Activated CD4-positive, alpha-beta T cell treated with anti-CD3 and anti-CD28 coated beads for 48 hours (primary cell): Measurements from ENCODE around the gene NSMCE3.
A peak's percentile ranks its signal among the peaks of the same experiment; 100 is the strongest.

Source experiments
- DNase-seq: peaks from one replicate; pipeline ENCODE4 v3.0.0-alpha.2; 2020

NSMCE3 gene

GRCh38 chr15:29269485-29270168 lies at the start of gene NSMCE3:
TSS of gene NSMCE3 (minus strand) at chr15:29269822. CDS start at chr15:29269705, 117 bp downstream.
- peak; percentile 93 for DNase-seq

- no peak for DNase-seq
Observed at GRCh38 chr15:29316422-29316821, 46.8 kb upstream of the NSMCE3 start.

GRCh38 chr15:29312387-29312786 lies 42.8 kb upstream of the NSMCE3 start:
- DNase-seq, result no peak

GRCh38 chr15:29311696-29312095 lies 42.1 kb upstream of the NSMCE3 start:
- DNase-seq, result no peak

- no peak for DNase-seq
Observed at GRCh38 chr15:29309139-29309538, 39.5 kb upstream of the NSMCE3 start.

- no peak for DNase-seq
Observed at GRCh38 chr15:29308299-29308698, 38.7 kb upstream of the NSMCE3 start.

GRCh38 chr15:29305556-29305955 lies 35.9 kb upstream of the NSMCE3 start:
- DNase-seq, result no peak

- no peak for DNase-seq
Observed at GRCh38 chr15:29302871-29303270, 33.2 kb upstream of the NSMCE3 start.

GRCh38 chr15:29299784-29300183 lies 30.2 kb upstream of the NSMCE3 start:
- DNase-seq, result no peak

- no peak for DNase-seq
Observed at GRCh38 chr15:29299331-29299730, 29.7 kb upstream of the NSMCE3 start.

GRCh38 chr15:29294732-29295325 lies 25.2 kb upstream of the NSMCE3 start:
- no peak for DNase-seq

- no peak for DNase-seq
Observed at GRCh38 chr15:29291067-29291845, 21.6 kb upstream of the NSMCE3 start.

GRCh38 chr15:29289173-29289572 lies 19.6 kb upstream of the NSMCE3 start:
- DNase-seq, result no peak

- DNase-seq, result no peak
Observed at GRCh38 chr15:29285386-29285785, 15.8 kb upstream of the NSMCE3 start.

GRCh38 chr15:29283381-29283780 lies 13.8 kb upstream of the NSMCE3 start:
- no peak for DNase-seq

GRCh38 chr15:29280514-29280913 lies 10.9 kb upstream of the NSMCE3 start:
- no peak for DNase-seq

GRCh38 chr15:29278436-29279105 lies 8.9 kb upstream of the NSMCE3 start:
- no peak for DNase-seq

- DNase-seq, result no peak
Observed at GRCh38 chr15:29276366-29276765, 6.7 kb upstream of the NSMCE3 start.

- DNase-seq, result no peak
Observed at GRCh38 chr15:29275855-29276254, 6.2 kb upstream of the NSMCE3 start.

- no peak for DNase-seq
Observed at GRCh38 chr15:29274946-29275345, 5.3 kb upstream of the NSMCE3 start.

- no peak for DNase-seq
Observed at GRCh38 chr15:29272219-29272618, 2.6 kb upstream of the NSMCE3 start.

- DNase-seq, result no peak
Observed at GRCh38 chr15:29270976-29271375, 1.4 kb upstream of the NSMCE3 start.

- DNase-seq, result peak; percentile 8
Observed at GRCh38 chr15:29270169-29270955, 740 bp upstream of the NSMCE3 start.
